Fibroblast of skin of abdomen (primary cell): ENCODE data around the gene DDAH1.
"Not testable (repeated sequence)": the region's sequence is repeated elsewhere in the genome, so short reads cannot be mapped to it uniquely, and the experiment has no call there.

ENCODE experiments used
- DNase-seq: peaks from one replicate; pipeline ENCODE4 v3.0.0-alpha.2; 2013

The DDAH1 gene

DNA sequence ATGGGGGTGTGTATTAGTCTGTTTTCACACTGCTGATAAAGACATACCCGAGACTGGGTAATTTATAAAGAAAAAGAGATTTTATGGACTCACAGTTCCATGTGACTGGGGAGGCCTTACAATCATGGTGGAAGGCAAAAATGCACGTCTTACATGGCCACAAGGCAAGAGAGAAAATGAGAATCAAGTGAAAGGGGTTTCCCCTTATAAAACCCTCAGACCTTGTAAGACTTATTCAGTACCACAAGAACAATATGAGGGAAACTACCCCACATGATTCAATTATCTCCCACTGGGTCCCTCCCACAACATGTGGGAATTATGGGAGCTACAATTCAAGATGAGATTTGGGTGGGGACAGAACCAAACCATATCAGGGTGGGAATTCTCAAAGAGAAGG, 5.2 kb upstream of the DDAH1 start:
- DNase-seq: not testable (repeated sequence)

- no peak for DNase-seq
These were observed 3.1 kb upstream of the DDAH1 start for GRCh38 chr1:85467929-85468540.

GRCh38 chr1:85467036-85467435, 2.1 kb upstream of the DDAH1 start:
- no peak for DNase-seq

GRCh38 chr1:85465786-85466134, 801 bp upstream of the DDAH1 start:
- DNase-seq: peak; percentile 49

DNA sequence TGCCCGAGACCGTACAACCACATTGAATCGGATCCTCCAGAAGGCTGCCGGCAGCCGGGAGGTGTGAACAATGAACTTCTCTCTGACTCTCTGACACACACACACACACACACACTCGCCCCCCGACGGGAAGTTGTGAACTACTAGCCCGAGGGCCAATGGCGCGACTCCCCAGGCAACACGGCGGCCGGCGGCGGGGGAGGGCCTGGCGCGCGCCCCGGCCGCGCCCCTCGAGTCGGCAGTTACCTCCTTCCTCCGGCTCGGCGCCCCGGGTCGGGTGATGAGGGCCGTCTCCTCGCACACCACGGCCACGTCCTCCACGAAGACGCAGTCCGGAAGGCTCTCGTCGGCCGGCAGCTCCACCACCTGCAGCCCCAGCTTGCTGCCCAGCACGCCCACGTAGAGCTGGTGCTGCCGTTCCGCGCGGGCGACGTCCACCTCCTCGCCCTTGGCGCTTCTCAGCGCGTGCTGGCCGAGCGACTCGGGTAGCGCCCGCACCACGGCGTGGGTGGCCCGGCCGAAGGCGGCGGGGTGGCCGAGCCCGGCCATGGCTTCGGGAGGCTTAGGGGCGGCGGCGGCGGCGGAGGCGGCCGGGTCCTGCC, 361 bp downstream of the DDAH1 start:
- peak; percentile 77 for DNase-seq

DNA sequence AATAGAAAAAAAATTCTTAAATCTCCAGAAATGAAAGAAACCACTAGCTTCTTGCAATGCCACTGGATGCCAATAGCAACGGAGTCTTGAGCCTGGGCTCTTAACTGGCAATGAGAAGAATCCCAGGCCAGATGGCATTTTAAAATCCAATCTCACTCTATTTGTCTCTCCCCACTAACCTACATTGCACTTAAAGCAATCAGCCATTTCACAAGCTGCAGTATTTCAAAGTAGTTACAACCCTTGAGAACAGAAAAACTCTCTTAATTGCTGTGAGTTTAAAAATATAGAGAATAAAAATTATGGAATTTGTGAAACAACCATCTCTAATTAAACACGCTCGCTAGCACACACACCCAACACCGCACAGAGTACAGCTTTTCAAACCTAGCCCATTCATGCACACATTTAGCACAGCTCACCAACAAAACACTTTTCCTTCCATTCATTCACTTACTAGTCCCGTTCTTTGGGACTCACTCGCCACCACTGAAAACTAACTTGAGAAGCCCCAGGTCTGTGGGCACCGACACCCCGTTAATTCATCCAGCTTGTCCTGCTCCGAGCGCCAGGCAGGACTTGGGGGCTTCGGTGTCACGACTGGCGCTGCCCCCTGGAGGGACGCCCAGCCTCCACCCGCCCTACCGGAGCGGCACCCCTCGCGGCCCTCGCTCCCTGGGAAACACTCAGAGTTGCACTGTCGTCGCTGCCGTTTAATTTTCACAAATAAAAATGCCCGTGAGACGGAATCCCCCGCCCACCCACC, 1.0 kb downstream of the DDAH1 start:
- DNase-seq: peak; percentile 26

DNA sequence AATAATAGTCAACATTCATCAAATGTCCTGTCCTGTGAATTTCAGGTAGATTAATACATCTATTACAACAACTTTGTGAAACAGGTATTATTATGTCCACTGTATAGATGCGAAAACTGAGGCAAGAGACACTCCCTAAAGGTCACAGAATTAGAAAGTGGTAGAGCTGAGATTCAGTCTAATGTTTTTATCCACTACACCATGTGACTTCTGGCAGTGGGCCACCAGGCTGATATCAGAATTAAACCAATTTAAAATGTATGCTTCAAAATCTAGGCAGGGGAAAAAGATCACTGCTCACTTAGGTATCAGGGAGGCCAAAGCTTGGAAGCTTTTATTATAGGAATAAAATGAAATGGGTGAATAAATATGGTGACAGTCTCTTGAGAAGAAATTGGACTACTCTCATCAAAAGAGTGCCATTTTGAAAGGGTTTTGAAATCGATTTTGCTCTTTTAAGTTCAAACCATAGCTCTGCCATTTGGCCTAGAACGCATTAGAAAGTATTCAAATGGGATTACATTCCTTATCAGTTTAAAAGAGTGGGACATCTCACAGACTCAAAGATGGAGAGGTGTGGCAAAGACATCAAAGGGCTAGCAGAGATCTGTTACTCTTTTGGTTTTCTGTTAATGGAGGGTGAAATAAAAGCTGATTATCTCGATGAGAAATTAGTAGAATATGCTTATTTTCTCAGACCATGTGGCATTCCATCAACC, 1.9 kb downstream of the DDAH1 start:
- DNase-seq: no peak

GRCh38 chr1:85461216-85461918, 3.6 kb downstream of the DDAH1 start:
- DNase-seq: no peak

DNA sequence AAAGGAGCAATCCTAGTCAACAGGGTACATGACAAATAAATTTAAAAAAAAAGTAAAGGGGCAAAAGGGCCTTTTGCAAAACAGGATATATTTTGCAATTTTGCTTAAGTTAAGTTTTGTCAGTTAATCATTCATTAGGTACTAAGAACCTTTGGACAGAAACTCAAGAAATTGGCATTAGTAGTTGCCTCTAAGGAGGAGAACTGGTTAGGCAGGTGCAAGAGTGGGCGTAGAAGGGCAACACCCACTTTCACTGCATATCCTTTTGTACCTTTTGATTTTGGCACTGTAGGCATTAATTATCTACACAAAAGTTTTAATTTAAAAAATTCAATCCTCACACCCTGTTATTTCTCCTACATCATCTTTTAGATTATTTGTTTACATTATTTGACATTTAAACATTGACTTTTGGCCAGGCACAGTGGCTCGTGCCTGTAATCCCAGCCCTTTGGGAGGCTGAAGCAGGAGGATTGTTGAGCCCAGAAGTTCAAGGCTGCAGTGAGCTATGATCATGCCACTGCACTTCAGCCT, 4.3 kb downstream of the DDAH1 start:
- DNase-seq: no peak

GRCh38 chr1:85459290-85459689, 5.7 kb downstream of the DDAH1 start:
- DNase-seq: no peak

DNA sequence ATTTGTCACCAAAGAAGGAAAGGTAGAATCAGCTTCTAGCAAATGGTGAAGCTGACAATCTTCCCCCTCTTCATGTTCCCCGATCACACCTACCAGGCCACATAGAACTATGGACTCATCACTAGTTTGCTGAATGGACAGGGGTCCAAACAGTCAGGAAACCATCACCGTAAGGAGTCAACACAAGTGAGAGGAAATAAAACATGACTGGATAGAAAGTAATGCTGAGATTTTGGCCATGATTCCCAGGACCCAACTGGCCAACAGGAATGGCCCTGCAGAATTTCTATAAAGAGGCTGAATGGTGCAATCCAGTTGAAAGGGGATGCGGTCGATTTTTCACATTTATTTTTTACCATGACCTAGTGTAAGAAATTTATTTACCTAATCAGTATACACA, 10.7 kb downstream of the DDAH1 start:
- DNase-seq: no peak

GRCh38 chr1:85453640-85454194, 11.2 kb downstream of the DDAH1 start:
- no peak for DNase-seq

GRCh38 chr1:85452948-85453347, 12.0 kb downstream of the DDAH1 start:
- no peak for DNase-seq

GRCh38 chr1:85451236-85451830, 13.6 kb downstream of the DDAH1 start:
- no peak for DNase-seq

DNA sequence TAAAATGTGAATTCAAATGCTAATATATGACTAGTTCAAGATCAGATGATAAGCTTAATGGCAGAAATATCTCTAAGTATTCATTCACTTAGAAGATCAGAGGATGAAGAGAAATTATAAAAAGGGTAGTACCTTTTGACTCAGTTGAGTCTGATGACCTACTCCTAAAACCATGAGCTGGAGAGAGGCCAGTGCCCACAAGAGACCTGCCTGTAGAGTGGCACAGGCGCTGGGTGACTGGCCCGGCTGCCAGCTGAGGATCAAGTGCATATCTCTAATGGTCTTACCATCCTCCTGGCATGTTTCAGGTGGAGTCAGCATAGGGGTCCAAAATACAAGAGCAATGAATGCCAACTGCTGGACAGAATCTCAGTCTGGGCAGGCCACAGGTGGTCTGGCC, 14.1 kb downstream of the DDAH1 start:
- DNase-seq: no peak

GRCh38 chr1:85449356-85449755, 15.6 kb downstream of the DDAH1 start:
- no peak for DNase-seq

DNA sequence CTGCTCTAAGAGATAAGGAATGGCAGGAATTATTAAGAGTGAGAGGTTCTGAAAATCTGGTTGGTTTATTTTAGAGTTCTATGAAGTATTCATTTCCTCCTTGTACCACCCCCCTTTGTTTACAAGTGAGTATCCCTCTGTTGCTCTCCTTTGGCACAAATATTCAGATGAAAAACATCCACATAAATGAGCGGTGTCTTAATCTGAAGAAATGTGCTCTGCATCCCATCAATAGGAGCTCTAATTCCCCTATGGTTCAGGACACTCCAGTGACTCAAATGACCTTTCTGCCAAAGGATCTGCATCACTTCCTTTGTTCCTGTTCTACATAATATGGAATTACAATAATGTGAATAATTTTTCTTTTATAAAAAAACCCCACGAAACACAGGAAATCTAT, 16.6 kb downstream of the DDAH1 start:
- DNase-seq: peak; percentile 54

DNA sequence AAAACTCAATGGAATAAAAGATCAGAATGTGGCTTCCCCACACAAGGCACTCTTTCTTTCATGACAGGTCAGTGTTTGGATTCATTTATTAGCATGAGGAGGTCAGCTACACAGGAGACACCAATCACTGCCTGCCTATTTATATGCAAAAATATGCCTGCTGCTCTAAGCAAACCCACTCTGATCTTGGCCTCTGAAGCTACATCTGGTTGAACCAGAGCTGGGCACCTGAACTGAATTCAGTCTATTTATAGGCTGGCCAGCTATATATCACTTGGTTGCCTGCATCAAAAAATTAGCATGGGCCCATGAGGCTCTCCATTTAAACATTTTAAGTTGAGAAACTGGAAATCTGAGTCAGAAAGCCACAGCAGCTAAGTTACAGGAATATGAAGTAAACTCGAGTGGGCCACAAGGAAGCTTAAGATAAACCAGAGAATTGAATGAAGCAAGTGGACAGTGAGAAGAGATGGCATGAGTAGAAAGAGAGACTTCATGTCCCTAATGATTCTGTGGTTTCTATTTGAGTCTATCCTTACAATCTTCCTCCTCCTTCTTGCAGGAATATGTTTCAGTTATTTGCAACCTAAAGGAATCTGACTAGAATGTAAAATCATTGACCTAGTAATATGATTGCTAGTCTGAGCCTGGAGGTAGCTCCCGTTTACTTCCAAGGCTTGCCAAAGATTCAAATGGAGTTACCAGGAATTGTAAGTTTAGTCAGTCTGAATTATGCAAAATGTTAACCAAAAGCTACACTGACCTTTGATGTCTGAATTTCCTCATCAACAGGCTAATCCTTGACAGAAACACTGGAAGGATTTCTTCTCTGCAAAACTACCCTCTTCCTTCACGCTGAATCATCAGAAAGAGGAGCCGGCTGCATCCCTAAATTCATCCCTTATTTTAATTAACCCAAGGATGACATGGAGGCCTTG, 17.7 kb downstream of the DDAH1 start:
- peak; percentile 31 for DNase-seq

DNA sequence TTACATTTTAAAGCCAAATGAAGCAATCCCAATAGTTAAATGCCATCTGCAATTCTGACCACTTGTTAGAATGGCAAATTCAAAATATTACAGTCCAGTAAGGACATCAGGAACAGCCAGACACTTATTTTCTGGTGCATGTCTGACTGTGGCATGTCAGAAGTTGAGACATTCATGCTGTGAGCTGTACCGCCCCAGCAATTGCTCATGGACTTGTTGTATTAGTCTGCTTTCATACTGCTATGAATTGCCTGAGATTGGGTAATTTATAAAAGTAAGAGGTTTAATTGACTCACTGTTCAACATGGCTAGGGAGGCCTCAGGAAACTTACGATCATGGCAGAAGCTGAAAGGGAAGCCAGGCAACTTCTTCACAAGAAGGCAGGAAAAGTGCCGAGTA, 19.1 kb downstream of the DDAH1 start:
- DNase-seq: peak; percentile 34

- no peak for DNase-seq
These were observed 20.6 kb downstream of the DDAH1 start for GRCh38 chr1:85444381-85444780.

- no peak for DNase-seq
These were observed 24.3 kb downstream of the DDAH1 start for GRCh38 chr1:85440612-85441011.
